Adrenal gland (tissue), 5 donors: ENCODE results near the gene ZNF43.
"Not testable (repeated sequence)": the region's sequence is repeated elsewhere in the genome, so short reads cannot be mapped to it uniquely, and the experiment has no call there.

Source experiments
- CTCF ChIP-seq, 6 experiments: fragments of 450-650 bp in 4 of 6; fragments of 200-600 bp in 2 of 6; sonication (generic) in 1 of 6; IDR thresholded peaks; 1 replicate in 5 of 6; 2 replicates in 1 of 6; pipeline versions ENCODE4 v1.5.1 to v1.8.0; 2016 to 2021; ENCODE audit warnings: antibody characterized with exemption in 6 of 6, mild to moderate bottlenecking in 2 of 6, moderate library complexity in 1 of 6
- POLR2A ChIP-seq, 2 donors: fragments of 450-650 bp; IDR thresholded peaks; one replicate each; pipeline ENCODE4 v1.6.1; 2017; ENCODE audit warnings: antibody characterized with exemption in 2 of 2, mild to moderate bottlenecking in 2 of 2, moderate library complexity in 1 of 2
- donor health status: DM: no; HTN: no; CAD: no.

- TF ChIP-seq CTCF, POLR2A (IDR thresholded peaks at IDR 0.05): not testable (repeated sequence)
These were observed 74.4 kb downstream of the ZNF43 start for GRCh38 chr19:21761547-21761946.
